HG03457 (cell line): Measurements from ENCODE around the gene TPSD1.
"Not testable (repeated sequence)": the region's sequence is repeated elsewhere in the genome, so short reads cannot be mapped to it uniquely, and the experiment has no call there.

Experiments used
- ATAC-seq: cut with Tn5 transposase; IDR thresholded peaks from one replicate; pipeline ENCODE4 v1.9.1; 2021; ENCODE audit warnings: moderate number of reproducible peaks; ENCODE audit not compliant: unreplicated experiment

The TPSD1 gene

DNA sequence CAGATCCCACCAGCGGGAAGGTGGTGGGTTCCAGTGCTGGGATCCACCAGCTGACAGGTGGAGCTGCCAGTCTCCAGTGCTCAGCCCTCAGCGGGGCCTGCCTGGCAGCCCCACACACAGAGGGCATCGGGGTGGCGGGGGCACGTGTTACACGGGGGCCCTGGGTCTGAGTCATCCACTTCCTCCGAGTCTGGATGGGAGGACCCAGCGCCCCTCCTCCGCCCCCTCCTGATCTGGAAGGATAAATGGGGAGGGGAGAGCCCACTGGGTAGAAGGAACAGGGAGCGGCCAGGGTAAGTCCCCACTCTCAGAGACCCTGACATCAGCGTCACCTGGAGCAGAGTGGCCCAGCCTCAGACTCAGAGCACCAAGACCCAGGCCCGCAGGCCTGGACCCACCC, 15.4 kb upstream of the TPSD1 start, which contains the start of gene TPSAB1:
Gene TPSAB1, plus strand, starts transcription at position 270 of the 400 bp plus-strand sequence. CDS start 234 bp downstream, outside the sequence.
- not testable (repeated sequence) for ATAC-seq

GRCh38 chr16:1241081-1241480, 14.8 kb upstream of the TPSD1 start:
- not testable (repeated sequence) for ATAC-seq

GRCh38 chr16:1243363-1243762, 12.5 kb upstream of the TPSD1 start:
- ATAC-seq = not testable (repeated sequence)

- ATAC-seq = not testable (repeated sequence)
Observed at GRCh38 chr16:1243907-1244850, 11.7 kb upstream of the TPSD1 start.

DNA sequence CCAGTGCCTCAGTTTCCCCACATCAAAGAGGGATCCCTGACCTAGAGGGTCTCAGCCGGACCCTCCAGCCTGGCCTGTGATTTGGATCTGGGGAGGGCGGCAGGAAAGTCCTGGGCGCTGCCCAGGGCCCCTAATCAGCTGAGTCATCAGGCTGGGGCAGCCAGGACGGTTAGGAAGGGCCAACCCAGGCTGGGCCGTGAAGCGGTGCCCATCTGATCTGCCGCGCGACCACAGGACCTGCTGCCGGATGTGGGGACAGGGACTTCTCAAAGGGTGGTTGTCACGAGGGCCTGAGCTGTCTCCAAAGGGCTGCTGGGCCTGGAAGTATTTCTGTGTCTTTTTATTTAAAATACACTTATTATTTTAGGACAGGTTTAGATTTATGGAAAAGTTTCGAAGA, 11.0 kb upstream of the TPSD1 start:
- no peak for ATAC-seq

DNA sequence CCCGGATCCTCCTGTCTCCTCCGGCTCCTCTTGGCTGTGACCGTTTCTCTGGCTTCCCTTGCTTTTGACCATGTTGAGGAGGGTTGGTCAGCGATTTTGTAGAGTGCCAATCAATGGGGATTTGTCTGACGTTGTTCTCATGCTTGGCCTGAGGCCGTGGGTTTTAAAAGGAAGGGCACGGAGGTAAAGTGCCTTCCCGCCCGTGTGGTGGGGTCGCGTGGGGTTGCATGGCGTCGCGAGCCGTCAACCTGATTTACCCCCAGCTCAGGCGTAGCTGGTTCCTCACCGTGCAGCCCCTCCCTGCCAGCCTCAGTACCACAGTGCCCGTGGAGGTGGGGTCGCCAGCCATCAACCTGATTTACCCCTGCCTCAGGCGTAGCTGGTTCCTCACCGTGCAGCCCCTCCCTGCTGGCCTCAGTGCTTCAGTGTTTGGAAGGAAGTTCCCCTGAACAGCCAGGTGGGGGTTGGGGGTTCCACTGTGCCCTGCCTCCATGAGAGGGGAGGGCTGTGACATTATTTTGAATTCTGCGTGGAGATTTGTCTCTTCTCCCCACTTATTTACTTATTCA, 10.3 kb upstream of the TPSD1 start:
- ATAC-seq = no peak

GRCh38 chr16:1247903-1248537, 7.8 kb upstream of the TPSD1 start:
- not testable (repeated sequence) for ATAC-seq

- ATAC-seq = not testable (repeated sequence)
Observed at GRCh38 chr16:1249031-1249755, 6.7 kb upstream of the TPSD1 start.

DNA sequence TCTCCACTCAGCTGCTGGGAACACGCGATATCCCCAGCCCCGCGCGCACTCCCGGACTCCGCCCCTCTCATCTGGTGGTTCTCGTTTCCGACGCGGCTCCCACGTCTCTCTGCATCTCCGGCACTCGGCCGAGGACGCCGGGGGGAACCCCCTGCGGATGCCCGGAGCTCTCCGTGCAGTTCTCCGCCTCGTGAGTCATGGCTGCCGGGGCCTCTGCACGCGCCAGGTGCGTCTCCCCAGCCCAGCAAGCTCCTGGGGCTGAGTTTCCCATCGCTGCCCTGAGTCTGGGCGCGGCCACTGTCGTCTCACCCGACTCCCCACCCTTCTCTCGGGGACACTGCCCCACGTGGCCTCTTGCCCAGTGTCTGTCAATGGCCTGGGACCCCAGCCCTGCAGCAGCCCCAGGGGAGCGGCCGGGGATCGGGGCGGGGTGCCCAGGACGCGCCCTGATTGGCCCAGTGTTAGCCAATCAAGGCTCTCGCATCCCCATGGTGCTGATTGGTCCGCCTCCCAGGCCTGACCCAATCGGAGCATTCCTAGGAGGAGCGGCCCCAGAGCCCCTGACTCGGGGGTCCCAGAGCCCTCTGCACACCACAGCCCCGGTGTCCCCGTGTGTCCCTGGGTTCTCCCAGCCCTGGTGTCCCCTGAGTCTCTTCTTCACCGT, 2.0 kb upstream of the TPSD1 start:
- ATAC-seq = not testable (repeated sequence)

DNA sequence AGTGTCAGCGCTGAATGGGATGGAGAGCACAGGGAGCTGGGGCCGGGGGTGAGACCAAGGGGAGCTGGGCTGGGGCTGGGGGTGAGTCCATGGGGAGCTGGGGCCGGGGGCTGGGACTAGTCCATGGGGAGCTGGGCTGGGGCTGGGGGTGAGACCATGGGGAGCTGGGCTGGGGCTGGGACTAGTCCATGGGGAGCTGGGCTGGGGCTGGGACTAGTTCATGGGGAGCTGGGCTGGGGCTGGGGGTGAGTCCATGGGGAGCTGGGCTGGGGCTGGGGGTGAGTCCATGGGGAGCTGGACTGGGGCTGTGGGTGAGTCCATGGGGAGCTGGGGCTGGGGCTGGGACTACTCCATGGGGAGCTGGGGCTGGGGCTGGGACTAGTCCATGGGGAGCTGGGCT, 1.0 kb upstream of the TPSD1 start:
- not testable (repeated sequence) for ATAC-seq

- not testable (repeated sequence) for ATAC-seq
Observed at GRCh38 chr16:1256296-1256873, 516 bp downstream of the TPSD1 start.

- ATAC-seq = no peak
Observed at GRCh38 chr16:1256874-1257322, 1.0 kb downstream of the TPSD1 start.

- ATAC-seq = no peak
Observed at GRCh38 chr16:1257561-1258224, 1.8 kb downstream of the TPSD1 start.

DNA sequence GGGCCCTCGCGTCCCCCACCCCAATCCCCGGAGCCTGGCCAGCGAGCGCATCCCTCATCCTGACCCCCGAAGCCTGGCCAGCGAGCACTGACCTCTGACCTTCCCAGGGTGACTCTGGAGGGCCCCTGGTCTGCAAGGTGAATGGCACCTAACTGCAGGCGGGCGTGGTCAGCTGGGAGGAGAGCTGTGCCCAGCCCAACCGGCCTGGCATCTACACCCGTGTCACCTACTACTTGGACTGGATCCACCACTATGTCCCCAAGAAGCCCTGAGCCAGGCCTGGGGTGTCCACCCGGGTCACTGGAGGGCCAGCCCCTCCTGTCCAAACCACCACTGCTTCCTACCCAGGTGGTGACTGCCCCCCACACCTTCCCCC, 2.3 kb downstream of the TPSD1 start:
- no peak for ATAC-seq

- ATAC-seq = no peak
Observed at GRCh38 chr16:1258906-1259759, 3.3 kb downstream of the TPSD1 start.

DNA sequence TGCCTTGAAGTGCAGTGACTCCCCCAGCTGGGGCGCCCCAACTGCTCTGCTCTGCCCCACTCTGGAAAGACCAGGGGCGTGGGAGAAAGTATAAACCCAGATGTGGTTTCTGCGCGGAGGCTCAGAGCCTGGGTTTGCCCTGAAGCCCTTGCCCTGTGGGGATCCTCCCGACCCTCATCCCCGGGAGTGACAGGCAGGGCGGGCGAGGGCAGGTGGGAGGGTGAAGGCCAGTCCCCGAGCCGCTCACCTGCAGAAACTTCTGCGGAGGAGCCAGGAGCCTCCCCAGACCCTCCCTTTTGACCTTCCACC, 3.8 kb downstream of the TPSD1 start:
- ATAC-seq = no peak

DNA sequence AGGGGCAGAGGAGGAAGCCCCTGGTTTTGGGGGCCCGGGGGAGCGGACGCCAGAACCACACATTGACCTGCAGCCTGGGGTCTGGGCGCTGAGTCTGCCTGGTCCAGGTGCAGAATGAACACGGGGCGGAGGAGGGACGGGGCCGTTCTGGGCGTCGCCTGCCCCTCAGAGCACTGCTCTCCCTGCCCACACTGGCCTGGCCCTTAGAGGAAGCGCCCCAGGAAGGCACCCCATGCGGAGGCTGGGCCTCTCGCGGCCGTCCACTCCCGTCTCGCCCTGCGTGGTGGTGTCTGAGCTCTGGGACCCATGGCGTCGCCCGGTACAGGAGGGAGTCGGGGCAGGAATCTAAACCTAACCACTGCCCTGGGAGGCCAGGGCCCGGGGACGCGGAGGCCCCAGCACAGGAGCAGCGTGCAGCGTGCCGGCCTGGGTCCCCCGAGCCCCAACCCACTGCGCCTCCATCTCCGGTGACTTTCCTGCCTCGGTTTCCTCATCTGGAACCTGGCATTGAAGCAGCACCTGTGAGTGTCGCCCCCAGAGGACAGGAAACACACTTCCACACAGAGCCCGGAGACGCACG, 4.3 kb downstream of the TPSD1 start:
- ATAC-seq = no peak

GRCh38 chr16:1261131-1261892, 5.4 kb downstream of the TPSD1 start:
- no peak for ATAC-seq
